CD4-positive, alpha-beta memory T cell (primary cell): Measurements from ENCODE around the gene EPHA8. TPM values are rescaled to one million over a fixed set of nuclear protein-coding genes. Genes with fewer than 3 reads are reported as not detected.
A peak's percentile ranks its signal among the peaks of the same experiment; 100 is the strongest.

ENCODE experiments used
- CTCF ChIA-PET: fragments of 350-600 bp; sonication (Branson Sonifier 250); formaldehyde crosslinking; loops from one replicate; lab custom pipeline; 2021; ENCODE audit warnings: inconsistent platforms; ENCODE audit not compliant: partially characterized antibody; lab: Charles Lee
- POLR2A ChIA-PET: fragments of 350-600 bp; sonication (Branson Sonifier 250); formaldehyde crosslinking; loops from one replicate; lab custom pipeline; 2021; ENCODE audit not compliant: partially characterized antibody; lab: Charles Lee
- DNase-seq, 5 donors: peaks; one replicate each; pipeline versions ENCODE4 v3.0.0 to v3.0.0-alpha.2; 2020 to 2022; ENCODE audit warnings: mixed read lengths in 1 of 5
- H3K27ac ChIP-seq: one replicate; pipeline ENCODE4 v1.7.0; 2013; ENCODE audit warnings: low read depth, low read length
- H3K27me3 ChIP-seq: 2 replicates; pipeline ENCODE4 v1.7.0; 2013; ENCODE audit warnings: mild to moderate bottlenecking, low read length, moderate library complexity; ENCODE audit not compliant: insufficient read depth
- H3K36me3 ChIP-seq: 2 replicates; pipeline ENCODE4 v1.7.0; 2013; ENCODE audit warnings: mild to moderate bottlenecking, low read length, moderate library complexity; ENCODE audit not compliant: insufficient read depth
- H3K4me1 ChIP-seq: 2 replicates; pipeline ENCODE4 v1.7.0; 2013; ENCODE audit warnings: mild to moderate bottlenecking, low read length, moderate library complexity; ENCODE audit not compliant: insufficient read depth
- H3K4me3 ChIP-seq, 2 donors: one replicate each; pipeline ENCODE4 v1.7.0; 2013; ENCODE audit warnings: low read length in 2 of 2, mild to moderate bottlenecking in 1 of 2
- H3K9me3 ChIP-seq, 2 donors: one replicate each; pipeline ENCODE4 v1.7.0; 2013; ENCODE audit warnings: low read length in 2 of 2, control low read depth in 1 of 2; ENCODE audit not compliant: control insufficient read depth in 1 of 2
- H3K27ac Mint-ChIP-seq, 7 donors: one replicate each; pipeline ENCODE4 v1.8.0; 2020 to 2021; ENCODE audit warnings: mixed read lengths in 7 of 7, mild to moderate bottlenecking in 6 of 7, inconsistent platforms in 3 of 7, moderate library complexity in 3 of 7
- H3K27me3 Mint-ChIP-seq, 2 donors: one replicate each; pipeline ENCODE4 v1.8.0; 2020 to 2021; ENCODE audit warnings: mixed read lengths in 2 of 2
- H3K36me3 Mint-ChIP-seq, 2 donors: one replicate each; pipeline ENCODE4 v1.8.0; 2020 to 2021; ENCODE audit warnings: mixed read lengths in 2 of 2, inconsistent platforms in 1 of 2, mild to moderate bottlenecking in 1 of 2
- H3K4me1 Mint-ChIP-seq, 4 donors: one replicate each; pipeline ENCODE4 v1.8.0; 2020 to 2021; ENCODE audit warnings: mixed read lengths in 4 of 4, mild to moderate bottlenecking in 1 of 4
- H3K4me3 Mint-ChIP-seq, 8 donors: one replicate each; pipeline ENCODE4 v1.8.0; 2020 to 2021; ENCODE audit warnings: mixed read lengths in 8 of 8, mild to moderate bottlenecking in 7 of 8, moderate library complexity in 6 of 8, inconsistent platforms in 3 of 8
- H3K9me3 Mint-ChIP-seq, 8 donors: one replicate each; pipeline ENCODE4 v1.8.0; 2020 to 2021; ENCODE audit warnings: mixed read lengths in 8 of 8, mild to moderate bottlenecking in 5 of 8, inconsistent platforms in 3 of 8, moderate library complexity in 1 of 8
- intact Hi-C: fragments of 100-400 bp; cut with micrococcal nuclease; formaldehyde crosslinking; loops from one replicate; pipeline ENCODE4 v1.15.1; 2023
- polyA plus RNA-seq, 2 donors: library from polyadenylated mRNA; unstranded; fragments of 300-500 nt; fragmentation: Illumina TruSeq; gene quantifications; one replicate each; pipeline ENCODE4 v1.2.3, GENCODE V29; 2021
- total RNA-seq, 2 experiments: library from RNA; stranded (reverse); gene quantifications; one replicate each; pipeline ENCODE4 v1.2.3, GENCODE V29; 2021

EPHA8 gene
- total and polyA plus RNA-seq, 4 experiments from 2014 or later, result not detected

GRCh38 chr1:22576617-22577016, 13.3 kb downstream of the EPHA8 start:
- Mint-ChIP-seq H3K4me1 (peaks cover 0 to 2% (median 0%) of the 10 kb centered on the region in 4 donors), H3K27ac (no peak overlapping the region), H3K36me3 (no peaks in the 10 kb centered on the region), H3K4me3 (no peak overlapping the region), H3K9me3 (peaks cover 0 to 7% (median 0%) of the 10 kb centered on the region in 8 donors), H3K27me3 (peaks cover 0 to 5% of the 10 kb centered on the region in 2 donors)
- Histone ChIP-seq H3K9me3 (no peaks in the 10 kb centered on the region), H3K27me3 (no peaks in the 10 kb centered on the region), H3K4me3 (no peak overlapping the region), H3K36me3 (no peaks in the 10 kb centered on the region), H3K4me1 (no peaks in the 10 kb centered on the region), H3K27ac (no peak overlapping the region)
- intact Hi-C loops, result no loop called here
- CTCF ChIA-PET, result no interaction called here
- POLR2A ChIA-PET, result no interaction called here
- no peak for DNase-seq

GRCh38 chr1:22578732-22579361, 15.6 kb downstream of the EPHA8 start:
- peak overlapping the region in 1 of 7 donors; percentile 19 for H3K27ac Mint-ChIP-seq
- Histone ChIP-seq H3K4me1 (no peaks in the 10 kb centered on the region), H3K4me3 (no peak overlapping the region), H3K9me3 (no peaks in the 10 kb centered on the region), H3K27me3 (no peaks in the 10 kb centered on the region), H3K27ac (no peak overlapping the region), H3K36me3 (no peaks in the 10 kb centered on the region)
- H3K4me3 Mint-ChIP-seq, result no peak overlapping the region
- POLR2A ChIA-PET, result no interaction called here
- H3K4me1 Mint-ChIP-seq, result peaks cover 0 to 2% (median 0%) of the 10 kb centered on the region in 4 donors
- H3K36me3 Mint-ChIP-seq, result no peaks in the 10 kb centered on the region
- peaks cover 0 to 4% of the 10 kb centered on the region in 2 donors for H3K27me3 Mint-ChIP-seq
- no peak for DNase-seq
- CTCF ChIA-PET, result no interaction called here
- intact Hi-C loops, result no loop called here
- peaks cover 0 to 7% (median 0%) of the 10 kb centered on the region in 8 donors for H3K9me3 Mint-ChIP-seq

- Histone ChIP-seq H3K9me3 (no peaks in the 10 kb centered on the region), H3K4me1 (no peaks in the 10 kb centered on the region), H3K36me3 (no peaks in the 10 kb centered on the region), H3K27ac (no peak overlapping the region), H3K4me3 (no peak overlapping the region), H3K27me3 (no peaks in the 10 kb centered on the region)
- no peak for DNase-seq
- peaks cover 0 to 2% (median 0%) of the 10 kb centered on the region in 4 donors for H3K4me1 Mint-ChIP-seq
- peaks cover 0 to 5% of the 10 kb centered on the region in 2 donors for H3K27me3 Mint-ChIP-seq
- POLR2A ChIA-PET, result no interaction called here
- CTCF ChIA-PET, result no interaction called here
- no peak overlapping the region for H3K27ac Mint-ChIP-seq
- no peak overlapping the region for H3K4me3 Mint-ChIP-seq
- H3K36me3 Mint-ChIP-seq, result no peaks in the 10 kb centered on the region
- peaks cover 0 to 7% (median 0%) of the 10 kb centered on the region in 8 donors for H3K9me3 Mint-ChIP-seq
- intact Hi-C loops, result no loop called here
Observed at GRCh38 chr1:22579541-22580155, 16.4 kb downstream of the EPHA8 start.

- H3K36me3 Mint-ChIP-seq, result no peaks in the 10 kb centered on the region
- peaks cover 0 to 3% (median 0%) of the 10 kb centered on the region in 8 donors for H3K9me3 Mint-ChIP-seq
- H3K27ac Mint-ChIP-seq, result no peak overlapping the region
- no peaks in the 10 kb centered on the region for H3K9me3 ChIP-seq
- H3K4me3 ChIP-seq, result no peak overlapping the region
- POLR2A ChIA-PET, result no interaction called here
- no peaks in the 10 kb centered on the region for H3K27me3 ChIP-seq
- no peaks in the 10 kb centered on the region for H3K36me3 ChIP-seq
- H3K4me1 Mint-ChIP-seq, result peaks cover 0 to 2% (median 0%) of the 10 kb centered on the region in 4 donors
- no peak for DNase-seq
- H3K4me1 ChIP-seq, result no peaks in the 10 kb centered on the region
- intact Hi-C loops, result no loop called here
- H3K27me3 Mint-ChIP-seq, result peaks cover 0 to 7% of the 10 kb centered on the region in 2 donors
- no peak overlapping the region for H3K4me3 Mint-ChIP-seq
- H3K27ac ChIP-seq, result no peak overlapping the region
- CTCF ChIA-PET, result no interaction called here
Observed at GRCh38 chr1:22582661-22583635, 19.7 kb downstream of the EPHA8 start.

- no peaks in the 10 kb centered on the region for H3K36me3 Mint-ChIP-seq
- Histone ChIP-seq H3K27ac (no peak overlapping the region), H3K27me3 (no peaks in the 10 kb centered on the region), H3K36me3 (no peaks in the 10 kb centered on the region), H3K9me3 (no peaks in the 10 kb centered on the region), H3K4me1 (no peaks in the 10 kb centered on the region), H3K4me3 (no peak overlapping the region)
- no peak overlapping the region for H3K27ac Mint-ChIP-seq
- POLR2A ChIA-PET, result no interaction called here
- no peak for DNase-seq
- no peak overlapping the region for H3K4me3 Mint-ChIP-seq
- intact Hi-C loops, result no loop called here
- no peaks in the 10 kb centered on the region for H3K4me1 Mint-ChIP-seq
- H3K27me3 Mint-ChIP-seq, result peaks cover 0 to 7% of the 10 kb centered on the region in 2 donors
- H3K9me3 Mint-ChIP-seq, result no peaks in the 10 kb centered on the region
- CTCF ChIA-PET, result no interaction called here
Observed at GRCh38 chr1:22584001-22584562, 20.8 kb downstream of the EPHA8 start.

GRCh38 chr1:22584970-22585369, 21.7 kb downstream of the EPHA8 start:
- no peaks in the 10 kb centered on the region for H3K36me3 ChIP-seq
- intact Hi-C loops, result no loop called here
- Mint-ChIP-seq H3K9me3 (no peaks in the 10 kb centered on the region), H3K27me3 (peaks cover 0 to 7% of the 10 kb centered on the region in 2 donors), H3K27ac (no peak overlapping the region), H3K36me3 (no peaks in the 10 kb centered on the region), H3K4me1 (no peaks in the 10 kb centered on the region), H3K4me3 (no peak overlapping the region)
- no peaks in the 10 kb centered on the region for H3K27me3 ChIP-seq
- no peak overlapping the region for H3K27ac ChIP-seq
- no peak for DNase-seq
- no peaks in the 10 kb centered on the region for H3K4me1 ChIP-seq
- no peaks in the 10 kb centered on the region for H3K9me3 ChIP-seq
- no peak overlapping the region for H3K4me3 ChIP-seq
- ChIA-PET POLR2A (no interaction called here), CTCF (no interaction called here)

- Histone ChIP-seq H3K36me3 (no peaks in the 10 kb centered on the region), H3K27me3 (no peaks in the 10 kb centered on the region), H3K4me3 (no peak overlapping the region), H3K4me1 (no peaks in the 10 kb centered on the region), H3K9me3 (no peaks in the 10 kb centered on the region), H3K27ac (no peak overlapping the region)
- intact Hi-C loops, result no loop called here
- H3K9me3 Mint-ChIP-seq, result no peaks in the 10 kb centered on the region
- POLR2A ChIA-PET, result no interaction called here
- no peak overlapping the region for H3K4me3 Mint-ChIP-seq
- peaks cover 2 to 9% of the 10 kb centered on the region in 2 donors for H3K27me3 Mint-ChIP-seq
- no peaks in the 10 kb centered on the region for H3K36me3 Mint-ChIP-seq
- no peak overlapping the region for H3K27ac Mint-ChIP-seq
- no peaks in the 10 kb centered on the region for H3K4me1 Mint-ChIP-seq
- DNase-seq, result no peak
- CTCF ChIA-PET, result no interaction called here
Observed at GRCh38 chr1:22585471-22585870, 22.2 kb downstream of the EPHA8 start.
